ENCODE data around the gene PITPNC1.

- TF ChIP-seq SIN3A (IDR thresholded peaks at IDR 0.05; ENCODE audit: borderline replicate concordance, insufficient read depth, low read depth, low read length) (no peak), CTCF (IDR thresholded peaks at IDR 0.05) (peak; percentile 69; the same call in 1 of the 2 replicates), REST (IDR thresholded peaks at IDR 0.05; ENCODE audit: insufficient read depth in 1 of 2, low read depth in 2 of 2, low read length in 1 of 2) (no peak), POLR2AphosphoS5 (IDR thresholded peaks at IDR 0.05; ENCODE audit: low read depth, low read length) (no peak), TCF7L2 (IDR thresholded peaks at IDR 0.05; ENCODE audit: low read depth, low read length) (no peak)
Measured at GRCh38 chr17:67689534-67690177, 312.6 kb downstream of the PITPNC1 start.

Measured in Panc1 (cell line).